ENCODE results near the gene CA9. TPM values are rescaled to one million over a fixed set of nuclear protein-coding genes. Genes with fewer than 3 reads are reported as not detected.

The CA9 gene
- total RNA-seq, 1 donor from 2014 or later = 0.40 TPM

DNA sequence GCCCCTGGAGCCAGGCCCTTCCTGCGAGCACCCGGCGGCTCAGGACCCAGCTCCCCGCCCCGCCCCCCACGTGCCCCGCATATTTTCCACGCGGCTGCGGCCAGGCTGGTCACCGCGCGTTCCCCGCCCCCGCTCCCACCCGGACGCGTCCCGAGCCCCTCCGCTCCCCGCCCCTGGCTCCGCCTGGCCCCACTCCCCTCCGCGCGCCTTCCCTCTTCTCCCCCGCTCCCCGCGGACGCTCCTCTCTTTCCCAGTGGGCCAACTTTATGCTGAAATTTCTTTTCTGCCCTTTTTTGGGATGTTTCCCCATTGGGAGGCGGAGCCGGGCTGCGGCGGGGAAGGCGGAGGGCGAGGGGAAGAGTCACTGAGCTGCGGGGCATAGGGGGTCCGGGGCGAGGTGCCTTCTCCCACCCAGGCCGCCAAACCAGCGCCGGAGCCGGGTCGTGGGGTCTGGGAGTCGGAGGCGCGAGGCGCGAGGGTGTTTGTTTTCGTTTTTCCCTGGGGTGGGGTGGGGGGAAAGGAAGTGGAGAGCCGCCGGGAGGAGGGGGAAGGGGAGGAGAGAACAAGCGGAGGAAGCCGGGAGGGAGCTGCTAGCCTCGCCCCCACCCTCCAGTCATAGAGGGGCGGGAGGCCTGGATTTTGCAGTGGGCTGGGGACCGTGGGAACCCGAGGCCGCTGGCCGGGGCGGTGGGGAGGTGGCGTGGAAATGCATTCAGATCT, 17.0 kb downstream of the CA9 start:
- DNase-seq (ENCODE audit: low read depth, low spot score) = peak; percentile 33

DNA sequence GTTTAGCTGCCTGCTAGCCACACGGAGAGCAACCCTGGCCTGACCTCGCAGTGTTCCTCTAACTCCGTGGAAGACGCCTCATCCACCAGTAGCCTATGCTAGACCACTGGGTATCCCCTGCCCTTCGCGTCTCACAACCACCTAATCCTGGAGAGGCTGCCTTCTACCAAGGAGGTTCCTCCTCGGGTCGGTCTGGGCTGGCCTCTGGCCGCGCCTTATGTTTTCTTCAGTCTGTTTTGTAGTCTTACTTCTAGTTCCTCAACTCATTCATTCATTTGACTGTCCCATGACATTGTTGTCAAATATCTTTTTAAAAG, 17.6 kb downstream of the CA9 start:
- DNase-seq (ENCODE audit: low read depth, low spot score) = no peak

DNA sequence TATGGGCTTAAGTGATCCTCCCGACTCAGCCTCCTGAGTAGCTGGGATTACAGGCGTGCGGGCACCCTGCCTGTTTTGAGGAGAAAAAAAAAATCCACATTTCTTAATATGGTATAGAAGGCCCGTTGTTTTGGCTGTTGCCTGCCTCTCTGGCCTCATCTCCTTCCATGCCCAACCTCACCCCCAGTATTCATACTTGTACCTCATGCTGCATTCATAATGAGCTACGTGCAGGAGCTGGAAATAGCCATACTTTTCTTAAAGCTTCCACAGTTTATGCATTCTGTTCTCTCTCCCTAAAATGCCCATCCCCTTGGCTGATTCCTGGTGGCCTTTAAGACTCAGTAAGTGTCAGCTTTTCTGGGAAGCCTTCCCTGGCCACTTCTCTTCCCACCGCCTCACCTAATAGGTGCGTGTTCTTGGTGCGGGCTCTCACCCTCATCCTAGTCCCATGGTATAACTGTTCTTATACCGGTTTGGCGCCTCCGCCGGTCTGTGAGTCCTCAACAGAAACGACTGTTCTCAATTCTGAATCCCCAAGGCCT, 18.1 kb downstream of the CA9 start:
- DNase-seq (ENCODE audit: low read depth, low spot score) = no peak

DNA sequence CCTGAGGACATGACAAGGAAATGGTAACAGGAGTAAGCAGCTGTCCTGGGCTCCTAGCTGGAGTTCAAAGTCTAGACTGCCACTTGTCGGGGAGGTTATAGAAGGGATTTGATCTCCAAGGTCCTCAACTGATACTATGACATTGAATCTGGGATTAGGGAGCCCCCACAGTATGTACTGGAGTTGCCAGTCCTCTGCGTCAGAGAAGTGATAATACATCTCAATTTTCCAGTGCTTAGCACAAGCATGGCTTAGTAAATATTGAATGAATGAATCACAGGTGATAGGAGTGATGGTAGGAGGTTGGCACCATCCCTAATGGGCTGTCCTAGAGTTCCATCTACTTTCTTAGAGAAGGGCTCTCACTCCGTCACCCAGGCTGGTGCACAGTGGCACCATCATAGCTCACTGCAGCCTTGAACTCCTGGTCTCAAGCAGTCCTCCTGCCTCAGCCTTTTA, 22.2 kb downstream of the CA9 start:
- DNase-seq (ENCODE audit: low read depth, low spot score) = no peak

DNA sequence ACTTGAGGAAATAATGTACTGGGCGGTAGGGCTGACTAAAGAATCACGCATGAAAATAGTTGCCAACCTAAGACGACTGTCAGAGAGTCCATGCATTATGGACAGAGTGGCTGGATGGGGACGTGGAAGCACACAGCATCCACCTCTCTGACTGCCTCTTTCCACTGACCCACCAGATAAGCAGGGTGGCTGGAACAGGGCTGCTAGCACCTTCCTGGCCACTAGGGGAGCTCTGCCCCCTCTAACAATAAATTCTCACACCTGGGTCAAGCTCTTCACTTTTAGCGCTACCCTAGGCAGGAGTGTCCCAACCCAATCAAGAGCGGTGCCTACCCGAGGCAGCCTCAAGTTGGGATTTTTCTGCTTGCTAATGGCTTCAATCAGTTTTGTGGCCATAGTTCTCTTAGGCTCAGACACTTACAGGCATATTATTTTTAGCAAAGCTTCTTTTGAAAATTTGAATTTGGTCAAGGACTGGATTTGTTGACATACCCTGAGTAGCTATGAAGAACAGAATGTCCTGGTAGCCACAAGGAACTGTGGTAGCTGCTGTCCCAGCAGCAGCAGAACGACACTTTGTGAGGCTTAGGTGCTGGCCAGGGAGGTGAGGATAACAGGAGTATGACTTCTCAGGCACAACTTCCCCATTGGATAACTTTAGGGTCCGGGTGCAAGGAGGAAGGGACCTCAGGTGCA, 22.9 kb downstream of the CA9 start:
- no peak for DNase-seq (ENCODE audit: low read depth, low spot score)

DNA sequence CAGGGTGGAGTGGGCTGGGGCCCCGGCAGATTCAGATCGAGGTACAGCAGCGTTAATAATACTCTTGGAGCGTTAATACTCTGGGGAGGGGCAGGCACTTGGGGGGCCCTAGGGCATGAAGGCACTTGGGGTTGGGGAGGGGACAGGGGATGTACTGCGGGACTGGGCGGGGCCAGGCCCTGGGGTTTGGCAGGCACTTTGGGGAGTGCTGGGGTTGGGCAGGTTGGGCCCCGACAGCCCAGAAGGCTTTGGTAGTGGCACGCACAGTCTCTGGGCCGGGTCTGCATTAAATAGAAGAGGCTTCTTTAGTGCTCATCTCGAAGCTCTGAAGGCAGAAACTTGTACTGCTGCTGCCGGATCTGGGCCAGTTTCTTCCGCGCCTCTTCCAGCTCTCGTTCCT, 23.8 kb downstream of the CA9 start:
- no peak for DNase-seq (ENCODE audit: low read depth, low spot score)

DNA sequence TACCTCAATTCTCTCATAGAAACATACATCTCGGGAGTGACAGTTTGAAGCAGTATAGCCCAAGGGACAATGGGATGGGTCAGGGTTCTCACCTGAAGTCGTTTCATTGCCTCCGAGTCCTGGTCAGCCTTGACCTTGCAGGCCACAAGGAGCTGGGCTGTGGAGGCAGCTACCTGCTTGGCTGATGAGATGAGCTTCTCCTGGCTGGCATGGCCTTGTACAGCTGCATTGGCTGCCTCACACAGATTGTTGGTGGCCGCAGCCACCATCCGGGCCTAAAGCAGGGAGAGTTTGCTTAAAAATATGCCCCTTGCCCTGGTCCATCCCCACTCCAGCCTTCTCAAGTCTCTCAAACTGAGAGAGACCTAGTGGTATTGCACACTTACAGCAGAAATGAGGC, 24.5 kb downstream of the CA9 start:
- DNase-seq (ENCODE audit: low read depth, low spot score) = no peak

DNA sequence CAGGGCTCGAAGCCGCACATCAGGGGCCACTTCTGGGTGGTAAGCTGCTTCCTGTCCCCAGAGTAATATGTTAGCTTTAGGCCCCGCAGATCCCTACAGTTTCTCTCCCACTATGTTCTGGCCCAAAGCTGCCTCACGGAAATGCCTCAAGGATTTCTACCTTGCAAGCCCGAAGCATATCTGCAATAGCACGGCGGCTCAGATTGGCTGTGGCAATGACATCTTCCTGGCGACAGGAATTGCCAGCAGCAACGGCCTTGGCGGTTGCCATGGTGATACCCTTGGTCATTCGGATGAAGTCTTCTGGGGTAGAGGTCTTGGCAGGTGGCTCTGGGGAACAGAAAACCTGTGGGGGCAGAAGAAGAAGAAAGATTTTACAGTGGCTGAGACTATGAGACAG, 26.3 kb downstream of the CA9 start:
- DNase-seq (ENCODE audit: low read depth, low spot score) = no peak

DNA sequence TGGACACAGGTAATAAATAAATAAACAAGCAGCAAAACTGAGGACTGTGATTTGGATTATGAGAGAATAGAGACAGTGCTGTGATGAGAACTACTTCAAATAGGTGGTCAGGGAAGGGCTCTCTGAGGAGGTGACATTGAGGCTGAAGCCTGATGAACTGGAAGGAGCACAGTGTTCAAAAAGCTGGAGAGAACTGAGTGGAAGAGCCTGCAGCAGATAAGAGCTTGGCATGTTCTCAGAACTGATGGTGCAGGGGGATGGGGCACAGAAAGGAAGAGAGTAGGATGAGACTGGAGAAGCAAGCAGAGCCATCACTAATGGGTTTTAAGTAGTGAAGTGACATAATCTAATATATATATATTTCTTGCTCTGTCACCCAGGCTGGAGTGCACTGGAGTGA, 27.2 kb downstream of the CA9 start:
- DNase-seq (ENCODE audit: low read depth, low spot score) = no peak

DNA sequence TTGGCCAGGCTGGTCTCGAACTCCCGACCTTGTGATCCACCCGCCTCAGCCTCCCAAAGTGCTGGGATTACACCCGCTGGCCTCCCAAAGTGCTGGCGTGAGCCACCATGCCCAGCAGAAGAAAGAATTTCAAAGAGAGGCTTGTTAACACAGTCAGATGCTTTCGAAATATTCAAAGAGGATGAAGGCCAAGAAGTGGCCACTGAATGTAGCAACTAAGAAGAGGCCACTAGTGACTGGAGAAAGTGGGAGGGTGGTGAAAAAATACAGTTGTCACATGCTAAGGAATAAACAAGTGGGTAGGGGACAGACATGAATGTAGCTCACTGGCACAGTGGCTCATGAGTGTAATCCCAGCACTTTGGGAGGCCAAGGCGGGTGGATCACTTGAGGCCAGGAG, 29.0 kb downstream of the CA9 start:
- no peak for DNase-seq (ENCODE audit: low read depth, low spot score)

DNA sequence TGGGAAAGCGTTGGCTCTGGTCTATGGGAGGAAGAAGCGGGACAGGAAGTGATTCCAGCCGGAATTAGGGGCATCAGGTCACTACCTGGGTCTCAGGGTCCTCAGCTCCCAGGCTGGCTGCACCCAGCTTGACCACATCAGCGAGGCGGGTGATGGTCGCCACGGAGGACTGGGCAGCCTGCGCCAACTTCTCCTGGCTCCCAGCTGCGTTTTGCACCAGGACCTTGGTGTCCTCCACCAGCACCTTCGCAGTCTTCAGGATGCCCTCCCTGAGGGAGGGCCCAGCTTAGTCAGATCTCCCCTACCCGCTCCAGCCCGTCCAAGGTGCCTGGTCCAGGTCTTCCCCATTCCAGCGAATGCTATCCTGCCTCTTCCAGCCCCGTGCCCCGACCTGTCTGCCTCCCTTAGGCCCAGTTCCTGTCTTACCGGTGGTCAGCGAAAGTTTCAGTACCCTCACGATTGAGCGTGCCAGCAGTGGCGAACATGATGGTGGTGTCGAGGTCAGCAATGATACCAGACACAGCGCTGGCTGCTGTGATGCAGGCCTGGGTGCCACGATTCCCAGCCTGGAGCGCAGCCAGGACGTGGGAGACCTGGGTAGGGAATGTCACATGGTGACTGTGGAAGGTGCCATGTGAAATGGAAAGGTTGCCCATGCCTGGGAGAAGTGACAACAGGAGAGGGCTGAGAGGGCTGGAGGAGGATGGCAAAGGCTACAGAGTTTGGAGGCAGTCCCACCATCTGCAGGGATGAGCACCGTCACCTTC, 30.4 kb downstream of the CA9 start:
- DNase-seq (ENCODE audit: low read depth, low spot score) = no peak

DNA sequence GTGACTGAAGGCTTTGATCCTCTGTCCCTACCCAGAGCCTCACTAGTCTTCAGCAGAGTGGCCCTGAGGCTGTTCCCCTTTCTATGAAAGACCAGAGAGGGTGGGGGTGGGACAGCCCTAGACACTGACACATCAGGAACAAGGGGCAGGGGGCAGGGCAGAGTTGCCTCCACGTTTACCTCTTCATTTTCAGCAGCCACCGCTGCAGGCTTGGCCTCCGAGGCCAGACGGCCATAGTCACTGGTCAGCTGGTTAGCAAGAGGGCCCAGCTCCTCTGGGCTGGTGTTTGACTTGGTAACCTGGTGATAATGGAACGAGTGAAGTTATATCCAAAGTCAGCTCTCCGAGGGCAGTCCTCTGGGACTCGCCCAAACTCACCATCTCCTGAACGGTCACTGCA, 31.6 kb downstream of the CA9 start:
- DNase-seq (ENCODE audit: low read depth, low spot score) = no peak

DNA sequence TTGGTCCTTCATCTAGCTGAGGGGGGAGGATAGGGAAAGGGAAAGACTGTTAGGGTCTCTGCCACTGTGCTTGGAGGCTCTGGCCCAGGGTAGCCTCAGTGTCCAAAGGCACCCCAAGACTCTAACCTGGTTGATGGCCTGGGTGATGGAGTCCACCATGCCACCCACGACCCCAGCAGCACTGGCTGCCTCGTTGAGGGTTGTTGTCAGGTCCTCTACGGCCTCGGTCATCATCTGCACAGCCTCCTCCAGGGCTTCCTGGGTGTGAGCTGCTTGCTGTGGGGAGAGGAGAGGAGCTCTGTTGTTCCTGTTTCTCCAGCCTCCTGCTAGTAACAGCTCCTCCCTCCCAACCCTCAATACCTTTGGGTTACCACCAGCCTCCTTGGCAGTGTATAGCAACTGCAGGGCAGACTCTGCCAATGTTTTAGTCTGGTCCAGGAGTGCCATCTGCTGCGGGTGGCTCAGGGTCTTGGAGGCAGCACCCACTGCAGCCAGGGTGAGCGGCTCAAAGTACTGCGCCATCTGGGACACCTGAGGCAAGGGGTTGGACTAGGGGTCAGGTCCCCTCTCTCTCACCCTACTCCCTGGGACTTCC, 32.2 kb downstream of the CA9 start:
- no peak for DNase-seq (ENCODE audit: low read depth, low spot score)

DNA sequence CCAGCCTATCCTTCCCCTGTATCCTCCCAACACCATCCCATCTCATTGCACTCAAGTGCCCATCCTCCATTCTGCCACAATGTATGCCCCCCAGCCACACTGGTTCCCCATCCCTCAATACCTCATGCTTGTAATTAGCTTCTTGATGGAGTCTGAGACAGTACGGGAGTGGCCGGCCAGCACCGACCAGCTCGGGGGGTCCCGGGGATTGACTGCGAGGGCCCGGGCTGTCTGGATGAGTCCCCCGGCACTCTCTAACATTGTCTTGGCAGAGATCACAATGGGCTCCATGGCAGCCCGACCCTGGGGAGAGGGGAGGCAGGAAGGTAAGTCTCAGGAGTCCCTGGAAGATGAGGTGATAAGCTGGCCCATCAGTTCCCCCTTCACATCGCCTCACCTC, 33.2 kb downstream of the CA9 start:
- no peak for DNase-seq (ENCODE audit: low read depth, low spot score)

DNA sequence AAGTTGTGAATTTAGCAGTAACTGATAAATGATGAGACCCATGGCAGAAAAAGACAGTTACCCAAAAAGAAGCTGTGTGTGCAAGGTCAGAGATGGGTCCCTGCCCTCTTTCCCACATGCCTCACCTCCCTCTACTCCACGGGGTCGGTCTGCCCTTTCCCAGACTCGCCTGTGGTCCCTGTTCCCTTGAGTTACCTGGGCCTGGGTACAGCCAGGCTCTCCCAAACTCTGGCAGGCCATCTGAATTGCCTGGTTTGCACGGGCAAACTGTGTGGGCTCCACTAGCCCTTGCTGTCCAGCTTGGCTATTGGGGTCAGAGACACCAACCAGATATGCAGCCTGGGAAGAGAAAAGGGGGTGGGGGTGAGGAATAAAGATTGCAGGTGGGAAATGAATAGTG, 34.4 kb downstream of the CA9 start:
- no peak for DNase-seq (ENCODE audit: low read depth, low spot score)

DNA sequence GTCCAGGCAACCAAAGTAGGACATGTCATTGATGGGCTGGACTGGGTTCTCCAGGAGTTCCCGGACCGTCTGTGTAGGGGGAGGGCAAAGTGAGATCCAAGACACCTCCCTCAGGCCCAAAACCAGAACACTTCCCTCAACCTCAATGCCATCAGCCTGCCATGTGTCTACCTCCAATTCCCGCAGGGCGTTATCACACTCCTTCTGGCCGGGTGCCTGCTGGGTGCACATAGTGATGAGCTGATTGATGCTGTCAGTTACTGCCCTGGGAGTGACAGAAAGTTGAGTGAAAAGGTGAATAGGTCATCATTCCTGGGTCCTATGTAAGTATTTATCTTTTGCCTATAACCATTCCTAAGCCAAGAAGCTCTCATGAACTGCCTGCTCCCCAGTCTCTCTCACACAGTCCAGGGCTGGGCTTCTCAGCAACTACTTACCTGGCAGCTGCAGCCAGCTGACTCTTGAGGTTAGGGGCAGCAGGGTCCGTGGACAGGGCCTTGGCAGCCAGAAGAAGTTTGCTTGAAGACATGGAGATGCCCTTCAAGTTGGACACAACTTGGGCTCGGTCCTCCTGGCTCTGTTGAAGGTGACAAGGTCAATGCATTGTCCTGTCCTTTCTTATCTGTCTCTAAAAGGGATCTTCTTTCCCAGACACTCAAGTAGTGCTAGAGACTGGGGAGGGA, 37.2 kb downstream of the CA9 start:
- no peak for DNase-seq (ENCODE audit: low read depth, low spot score)

DNA sequence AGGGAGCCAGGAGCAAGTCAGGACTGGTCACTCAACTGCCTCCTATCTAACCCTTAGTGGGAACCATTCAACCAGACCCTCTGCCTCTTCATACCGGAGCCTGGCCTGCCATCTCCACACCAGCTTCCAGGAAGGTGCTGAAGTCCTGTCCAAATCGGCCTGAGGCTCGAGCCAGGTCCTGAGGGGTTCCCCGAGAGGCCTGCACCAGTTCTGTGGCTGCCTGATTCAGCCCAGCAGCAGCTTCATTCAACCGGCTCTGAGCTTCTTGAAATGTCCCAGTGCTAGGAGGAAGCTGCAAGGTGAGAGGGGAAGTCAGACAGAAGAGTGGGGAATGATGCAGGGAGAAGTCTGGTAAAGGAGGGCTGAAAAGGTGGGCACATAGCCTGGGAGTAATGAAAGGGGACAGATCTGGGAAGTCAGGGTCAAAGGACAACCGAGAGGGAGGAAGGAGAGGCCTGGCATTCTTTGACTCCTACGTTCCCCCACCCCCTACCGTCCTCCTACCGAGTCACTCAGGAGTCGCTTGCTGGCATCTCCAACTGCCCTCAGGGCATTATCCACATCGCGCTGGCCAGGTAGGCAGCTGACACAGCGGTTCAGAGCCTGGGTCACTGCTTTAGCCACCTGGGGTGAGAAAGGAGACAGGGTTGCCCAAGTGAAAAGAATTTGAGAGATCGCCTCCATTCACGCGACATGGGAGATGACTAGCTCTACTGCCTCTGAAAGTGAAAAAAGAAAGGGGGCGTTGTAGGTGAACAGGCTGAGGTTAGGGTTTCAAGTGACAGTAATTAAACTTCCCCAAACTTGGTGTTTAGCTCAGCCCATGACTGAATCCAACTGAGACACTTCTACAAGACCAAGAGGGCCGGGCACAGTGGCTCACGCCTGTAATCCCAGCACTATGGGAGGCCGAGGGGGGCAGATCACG, 38.0 kb downstream of the CA9 start:
- DNase-seq (ENCODE audit: low read depth, low spot score) = no peak

DNA sequence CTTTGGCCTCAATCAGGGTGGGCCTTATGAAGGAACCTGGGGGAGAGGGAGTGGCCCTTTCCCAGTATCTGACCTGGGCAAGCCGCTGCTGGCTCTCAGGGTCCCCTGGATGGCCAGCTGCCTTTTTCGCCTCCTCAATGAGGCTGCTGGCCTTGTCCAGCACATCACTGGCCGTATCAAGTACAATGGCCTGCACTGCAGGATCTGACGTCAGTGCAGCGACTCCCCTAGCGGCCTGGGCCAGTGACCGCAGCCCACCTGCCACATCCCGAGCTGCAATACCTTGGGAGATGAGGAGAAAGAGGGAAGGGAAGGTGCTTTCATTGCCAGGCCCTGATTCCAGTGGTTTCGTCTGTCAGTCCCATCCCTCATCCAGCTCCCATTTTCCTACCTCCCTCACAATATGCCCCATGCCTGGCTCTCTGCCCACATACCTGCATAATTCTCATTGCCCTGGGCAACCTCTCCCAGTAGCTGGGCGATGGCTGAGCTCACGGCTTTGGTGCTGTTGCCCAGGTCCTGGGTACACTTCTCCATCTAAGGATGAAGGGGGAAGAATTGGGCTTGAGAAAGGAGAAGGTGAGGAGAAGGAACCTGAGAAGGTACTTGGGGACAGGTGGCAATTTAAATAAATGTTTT, 39.2 kb downstream of the CA9 start:
- DNase-seq (ENCODE audit: low read depth, low spot score) = no peak

DNA sequence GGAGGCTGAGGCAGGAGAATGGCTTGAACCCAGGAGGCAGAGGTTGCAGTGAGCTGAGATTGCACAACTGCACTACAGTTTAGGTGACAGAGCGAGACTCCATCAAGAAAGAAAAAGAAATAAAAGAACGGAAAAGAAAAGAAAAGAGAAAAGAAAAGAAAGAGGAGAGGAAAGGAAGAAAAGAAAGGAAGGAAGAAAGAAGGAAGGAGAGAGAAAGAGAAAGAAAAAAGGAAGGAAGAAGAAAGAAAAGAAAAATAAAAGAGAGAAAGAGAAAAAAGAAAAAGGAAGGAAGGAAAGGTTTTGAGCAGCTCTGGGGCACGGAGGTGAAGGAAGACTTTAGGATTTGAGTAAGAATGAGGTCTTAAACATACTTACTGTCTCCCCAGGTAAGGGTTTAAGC, 39.9 kb downstream of the CA9 start:
- no peak for DNase-seq (ENCODE audit: low read depth, low spot score)

DNA sequence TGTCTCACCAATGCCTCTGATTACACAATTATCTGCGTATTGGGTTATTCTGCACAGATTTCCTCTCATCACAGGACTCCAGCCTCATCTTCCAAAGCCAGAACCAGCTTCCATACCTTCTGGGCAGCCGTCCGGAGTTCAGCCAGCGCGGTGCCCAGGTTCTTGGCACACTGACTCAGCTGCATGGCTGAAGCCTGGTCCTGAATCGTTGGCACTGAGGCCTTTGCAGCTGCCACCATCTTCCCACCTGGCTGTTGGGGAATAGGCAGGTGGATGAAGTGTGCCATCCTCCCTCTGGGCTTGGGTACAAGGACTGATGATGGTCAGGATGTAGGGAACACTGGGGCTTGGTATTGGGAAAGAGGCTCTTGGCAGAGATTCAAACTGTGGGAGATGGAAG, 40.4 kb downstream of the CA9 start:
- DNase-seq (ENCODE audit: low read depth, low spot score) = no peak
